ENCODE data around the gene HSFX4. TPM values are rescaled to one million over a fixed set of nuclear protein-coding genes. Genes with fewer than 3 reads are reported as not detected.
"Not testable (repeated sequence)": the region's sequence is repeated elsewhere in the genome, so short reads cannot be mapped to it uniquely, and the experiment has no call there.

The HSFX4 gene
- total and polyA plus RNA-seq, 2 donors (not counting 1 experiment from before 2014, with no cell fraction given) = not detected

GRCh38 chrX:149927245-149927963 lies 2.0 kb upstream of the HSFX4 start:
- not testable (repeated sequence) for H2AFZ ChIP-seq (ENCODE audit: low read length); H3K9me3 ChIP-seq (ENCODE audit: control insufficient read depth, insufficient read depth, low read depth, low read length); H3K4me3 ChIP-seq (replicated peaks in 1 of 4; ENCODE audit: control extremely low read depth in 1 of 4, insufficient read depth in 1 of 4, low read depth in 3 of 4, low read length in 4 of 4); H4K20me1 ChIP-seq (ENCODE audit: control insufficient read depth, extremely low read depth, insufficient read depth, low read length); H3K36me3 ChIP-seq (ENCODE audit: control insufficient read depth, insufficient read depth, low read length); DNase-seq (ENCODE audit: low read depth in 2 of 2); H3K9ac ChIP-seq (ENCODE audit: insufficient read depth, low read length); H3K27ac ChIP-seq (ENCODE audit: insufficient read depth, low read length); H3K79me2 ChIP-seq (ENCODE audit: control insufficient read depth, insufficient read depth, low read length); H3K4me1 ChIP-seq (ENCODE audit: control insufficient read depth, extremely low read depth, insufficient read depth, low read length); H3K4me2 ChIP-seq (ENCODE audit: extremely low read depth, insufficient read depth, low read length); H3K27me3 ChIP-seq (ENCODE audit: control insufficient read depth, insufficient read depth, low read length)

GRCh38 chrX:149927964-149928258 lies 1.5 kb upstream of the HSFX4 start:
- H3K36me3 ChIP-seq (ENCODE audit: control insufficient read depth, insufficient read depth, low read length); H3K79me2 ChIP-seq (ENCODE audit: control insufficient read depth, insufficient read depth, low read length); H3K27me3 ChIP-seq (ENCODE audit: control insufficient read depth, insufficient read depth, low read length); H3K9me3 ChIP-seq (ENCODE audit: control insufficient read depth, insufficient read depth, low read depth, low read length); H4K20me1 ChIP-seq (ENCODE audit: control insufficient read depth, extremely low read depth, insufficient read depth, low read length); H2AFZ ChIP-seq (ENCODE audit: low read length); H3K9ac ChIP-seq (ENCODE audit: insufficient read depth, low read length); H3K4me2 ChIP-seq (ENCODE audit: extremely low read depth, insufficient read depth, low read length); H3K27ac ChIP-seq (ENCODE audit: insufficient read depth, low read length); H3K4me3 ChIP-seq (replicated peaks in 1 of 4; ENCODE audit: control extremely low read depth in 1 of 4, insufficient read depth in 1 of 4, low read depth in 3 of 4, low read length in 4 of 4); H3K4me1 ChIP-seq (ENCODE audit: control insufficient read depth, extremely low read depth, insufficient read depth, low read length); DNase-seq (ENCODE audit: low read depth in 2 of 2): not testable (repeated sequence)

- not testable (repeated sequence) for H4K20me1 ChIP-seq (ENCODE audit: control insufficient read depth, extremely low read depth, insufficient read depth, low read length); H3K9me3 ChIP-seq (ENCODE audit: control insufficient read depth, insufficient read depth, low read depth, low read length); H2AFZ ChIP-seq (ENCODE audit: low read length); H3K9ac ChIP-seq (ENCODE audit: insufficient read depth, low read length); H3K79me2 ChIP-seq (ENCODE audit: control insufficient read depth, insufficient read depth, low read length); H3K4me3 ChIP-seq (replicated peaks in 1 of 4; ENCODE audit: control extremely low read depth in 1 of 4, insufficient read depth in 1 of 4, low read depth in 3 of 4, low read length in 4 of 4); H3K4me2 ChIP-seq (ENCODE audit: extremely low read depth, insufficient read depth, low read length); H3K36me3 ChIP-seq (ENCODE audit: control insufficient read depth, insufficient read depth, low read length); DNase-seq (ENCODE audit: low read depth in 2 of 2); H3K27ac ChIP-seq (ENCODE audit: insufficient read depth, low read length); H3K27me3 ChIP-seq (ENCODE audit: control insufficient read depth, insufficient read depth, low read length); H3K4me1 ChIP-seq (ENCODE audit: control insufficient read depth, extremely low read depth, insufficient read depth, low read length)
These were observed 738 bp upstream of the HSFX4 start for GRCh38 chrX:149928635-149929034.

- H3K36me3 ChIP-seq (ENCODE audit: control insufficient read depth, insufficient read depth, low read length); H3K79me2 ChIP-seq (ENCODE audit: control insufficient read depth, insufficient read depth, low read length); H3K27me3 ChIP-seq (ENCODE audit: control insufficient read depth, insufficient read depth, low read length); H3K9me3 ChIP-seq (ENCODE audit: control insufficient read depth, insufficient read depth, low read depth, low read length); H3K9ac ChIP-seq (ENCODE audit: insufficient read depth, low read length); H4K20me1 ChIP-seq (ENCODE audit: control insufficient read depth, extremely low read depth, insufficient read depth, low read length); H3K4me1 ChIP-seq (ENCODE audit: control insufficient read depth, extremely low read depth, insufficient read depth, low read length); H3K4me3 ChIP-seq (replicated peaks in 1 of 4; ENCODE audit: control extremely low read depth in 1 of 4, insufficient read depth in 1 of 4, low read depth in 3 of 4, low read length in 4 of 4); H2AFZ ChIP-seq (ENCODE audit: low read length); H3K27ac ChIP-seq (ENCODE audit: insufficient read depth, low read length); DNase-seq (ENCODE audit: low read depth in 2 of 2); H3K4me2 ChIP-seq (ENCODE audit: extremely low read depth, insufficient read depth, low read length): not testable (repeated sequence)
These were observed 2.0 kb downstream of the HSFX4 start for GRCh38 chrX:149931355-149931754.

GRCh38 chrX:149932150-149932549 lies 2.8 kb downstream of the HSFX4 start:
- DNase-seq (ENCODE audit: low read depth in 2 of 2); H2AFZ ChIP-seq (ENCODE audit: low read length); H3K4me3 ChIP-seq (replicated peaks in 1 of 4; ENCODE audit: control extremely low read depth in 1 of 4, insufficient read depth in 1 of 4, low read depth in 3 of 4, low read length in 4 of 4); H3K27ac ChIP-seq (ENCODE audit: insufficient read depth, low read length); H3K79me2 ChIP-seq (ENCODE audit: control insufficient read depth, insufficient read depth, low read length); H4K20me1 ChIP-seq (ENCODE audit: control insufficient read depth, extremely low read depth, insufficient read depth, low read length); H3K9ac ChIP-seq (ENCODE audit: insufficient read depth, low read length); H3K36me3 ChIP-seq (ENCODE audit: control insufficient read depth, insufficient read depth, low read length); H3K27me3 ChIP-seq (ENCODE audit: control insufficient read depth, insufficient read depth, low read length); H3K4me1 ChIP-seq (ENCODE audit: control insufficient read depth, extremely low read depth, insufficient read depth, low read length); H3K4me2 ChIP-seq (ENCODE audit: extremely low read depth, insufficient read depth, low read length); H3K9me3 ChIP-seq (ENCODE audit: control insufficient read depth, insufficient read depth, low read depth, low read length): not testable (repeated sequence)

GRCh38 chrX:149932970-149933369 lies 3.6 kb downstream of the HSFX4 start:
- H3K27me3 ChIP-seq (ENCODE audit: control insufficient read depth, insufficient read depth, low read length); H3K79me2 ChIP-seq (ENCODE audit: control insufficient read depth, insufficient read depth, low read length); H3K36me3 ChIP-seq (ENCODE audit: control insufficient read depth, insufficient read depth, low read length); DNase-seq (ENCODE audit: low read depth in 2 of 2); H2AFZ ChIP-seq (ENCODE audit: low read length); H4K20me1 ChIP-seq (ENCODE audit: control insufficient read depth, extremely low read depth, insufficient read depth, low read length); H3K9me3 ChIP-seq (ENCODE audit: control insufficient read depth, insufficient read depth, low read depth, low read length); H3K4me2 ChIP-seq (ENCODE audit: extremely low read depth, insufficient read depth, low read length); H3K4me3 ChIP-seq (replicated peaks in 1 of 4; ENCODE audit: control extremely low read depth in 1 of 4, insufficient read depth in 1 of 4, low read depth in 3 of 4, low read length in 4 of 4); H3K4me1 ChIP-seq (ENCODE audit: control insufficient read depth, extremely low read depth, insufficient read depth, low read length); H3K9ac ChIP-seq (ENCODE audit: insufficient read depth, low read length); H3K27ac ChIP-seq (ENCODE audit: insufficient read depth, low read length): not testable (repeated sequence)

GRCh38 chrX:149933547-149933946 lies 4.2 kb downstream of the HSFX4 start:
- not testable (repeated sequence) for H3K4me1 ChIP-seq (ENCODE audit: control insufficient read depth, extremely low read depth, insufficient read depth, low read length); H4K20me1 ChIP-seq (ENCODE audit: control insufficient read depth, extremely low read depth, insufficient read depth, low read length)

More at GRCh38 chrX:149933547-149933946, 4.2 kb downstream of the HSFX4 start:
- H2AFZ ChIP-seq (ENCODE audit: low read length); H3K4me3 ChIP-seq (replicated peaks in 1 of 4; ENCODE audit: control extremely low read depth in 1 of 4, insufficient read depth in 1 of 4, low read depth in 3 of 4, low read length in 4 of 4); H3K36me3 ChIP-seq (ENCODE audit: control insufficient read depth, insufficient read depth, low read length); DNase-seq (ENCODE audit: low read depth in 2 of 2); H3K9ac ChIP-seq (ENCODE audit: insufficient read depth, low read length); H3K27ac ChIP-seq (ENCODE audit: insufficient read depth, low read length); H3K27me3 ChIP-seq (ENCODE audit: control insufficient read depth, insufficient read depth, low read length); H3K79me2 ChIP-seq (ENCODE audit: control insufficient read depth, insufficient read depth, low read length); H3K4me2 ChIP-seq (ENCODE audit: extremely low read depth, insufficient read depth, low read length); H3K9me3 ChIP-seq (ENCODE audit: control insufficient read depth, insufficient read depth, low read depth, low read length): not testable (repeated sequence)

Data from fibroblast of lung (primary cell).